ENCODE data around the gene NLK. TPM values are rescaled to one million over a fixed set of nuclear protein-coding genes. Genes with fewer than 3 reads are reported as not detected.

Gene NLK
- total and polyA plus RNA-seq, 2 of the 13 experiments (the other 11 are each of a cell fraction or from before 2014, with no cell fraction given): 13.4 to 14.6 TPM

GRCh38 chr17:28112181-28112580, 69.7 kb downstream of the NLK start:
- Histone ChIP-seq H3K27ac (ENCODE audit: extremely low read length, insufficient read depth, low read length) (no peak overlapping the region), H3K79me2 (ENCODE audit: insufficient read depth, low read length) (no peaks in the 10 kb centered on the region), H3K4me1 (ENCODE audit: insufficient read depth, low read length) (peaks cover 8% of the 10 kb centered on the region), H3K9ac (ENCODE audit: insufficient read depth, low read depth, low read length) (no peak overlapping the region), H3K27me3 (ENCODE audit: control insufficient read depth in 1 of 2, insufficient read depth in 2 of 2, low read length in 2 of 2) (no peaks in the 10 kb centered on the region), H3K9me3 (ENCODE audit: low read length) (no peaks in the 10 kb centered on the region), H3K4me2 (ENCODE audit: low read depth, low read length) (no peak overlapping the region), H3K36me3 (replicated peaks in 1 of 2; ENCODE audit: control insufficient read depth in 1 of 2, insufficient read depth in 2 of 2, low read length in 2 of 2) (no peaks in the 10 kb centered on the region; a peak in 1 of 5 replicates), H4K20me1 (ENCODE audit: insufficient read depth, low read length) (no peaks in the 10 kb centered on the region), H2AFZ (ENCODE audit: low read length) (no peak overlapping the region), H3K4me3 (replicated peaks in 1 of 3; ENCODE audit: insufficient read depth in 1 of 3, low read depth in 2 of 3, low read length in 3 of 3) (no peak overlapping the region)
- ChIA-PET POLR2A (interaction anchor here (0.6 kb wide), 1 partner anchor 10 kb away, joined by 3 read pairs; no protein-coding TSS in a partner anchor), CTCF (ENCODE audit: low intra/inter-chr PET ratio, low total read pairs) (no interaction called here)
- BruUV-seq (replicated peaks): no TSS peak
- FAIRE-seq (no peak), ATAC-seq (no peak), DNase-seq (ENCODE audit: low spot score) (no peak)
- intact Hi-C loops (cut with micrococcal nuclease; ENCODE audit: unreplicated experiment) (no loop called here), in situ Hi-C loops (cut with HindIII; ENCODE audit: extremely low pct_ligation_motif_present, low pct_unique_long_range_greater_than_20kb) (no loop called here)
- no peak for TF ChIP-seq ZNF558 (CRISPR knock-in tag; IDR thresholded peaks at IDR 0.05; ENCODE audit: borderline replicate concordance)
- TF ChIP-seq FLYWCH1 (CRISPR knock-in tag; IDR thresholded peaks at IDR 0.05): no peak
- no peak for TF ChIP-seq ZNF432 (CRISPR knock-in tag; IDR thresholded peaks at IDR 0.05; ENCODE audit: borderline replicate concordance)
- no peak for TF ChIP-seq CHD2 (IDR thresholded peaks at IDR 0.05; ENCODE audit: low read depth, low read length)
- no peak for TF ChIP-seq ZFP36L1 (CRISPR knock-in tag; IDR thresholded peaks at IDR 0.05)
- no peak for TF ChIP-seq ZNF503 (CRISPR knock-in tag; IDR thresholded peaks at IDR 0.05)
- TF ChIP-seq KLF11 (CRISPR knock-in tag; IDR thresholded peaks at IDR 0.05): no peak
- TF ChIP-seq MAZ (IDR thresholded peaks at IDR 0.05; ENCODE audit: borderline replicate concordance, low read depth, low read length): no peak
- no peak for TF ChIP-seq MAZ (CRISPR knock-in tag; IDR thresholded peaks at IDR 0.05; ENCODE audit: low read depth)
- TF ChIP-seq THYN1 (CRISPR knock-in tag; IDR thresholded peaks at IDR 0.05; ENCODE audit: borderline replicate concordance, low read depth): no peak
- WGBS (ENCODE audit: low lambda C conversion rate): 95% methylated on average over 1 of the region's 1 CpG
